GM18498 (cell line): ENCODE measurements around the gene CCDC85C.
A peak's percentile ranks its signal among the peaks of the same experiment; 100 is the strongest.

Source experiments
- ATAC-seq: cut with Tn5 transposase; IDR thresholded peaks from one replicate; pipeline ENCODE4 v1.9.1; 2021; ENCODE audit warnings: mild to moderate bottlenecking, moderate library complexity; ENCODE audit not compliant: unreplicated experiment

Gene CCDC85C

GRCh38 chr14:99606359-99606758 lies 2.4 kb upstream of the CCDC85C start:
- ATAC-seq = no peak

- ATAC-seq = peak; percentile 31
Observed at GRCh38 chr14:99605299-99605961, 1.4 kb upstream of the CCDC85C start.

GRCh38 chr14:99604766-99605298 lies 825 bp upstream of the CCDC85C start:
- ATAC-seq = peak; percentile 15

GRCh38 chr14:99604278-99604765 lies 315 bp upstream of the CCDC85C start:
- ATAC-seq = peak; percentile 91

GRCh38 chr14:99602788-99603415 lies 1.1 kb downstream of the CCDC85C start:
- no peak for ATAC-seq

GRCh38 chr14:99602054-99602787 lies 1.8 kb downstream of the CCDC85C start:
- ATAC-seq = no peak

- ATAC-seq = no peak
Observed at GRCh38 chr14:99601361-99601831, 2.6 kb downstream of the CCDC85C start.

GRCh38 chr14:99600232-99600888 lies 3.6 kb downstream of the CCDC85C start:
- no peak for ATAC-seq

GRCh38 chr14:99599393-99599792 lies 4.6 kb downstream of the CCDC85C start:
- ATAC-seq = no peak

- ATAC-seq = no peak
Observed at GRCh38 chr14:99598774-99599173, 5.2 kb downstream of the CCDC85C start.

- no peak for ATAC-seq
Observed at GRCh38 chr14:99597911-99598600, 6.0 kb downstream of the CCDC85C start.

GRCh38 chr14:99596772-99597171 lies 7.2 kb downstream of the CCDC85C start:
- no peak for ATAC-seq

GRCh38 chr14:99596071-99596627 lies 7.9 kb downstream of the CCDC85C start:
- no peak for ATAC-seq

GRCh38 chr14:99595524-99595923 lies 8.5 kb downstream of the CCDC85C start:
- ATAC-seq = no peak

GRCh38 chr14:99595034-99595433 lies 9.0 kb downstream of the CCDC85C start:
- ATAC-seq = peak; percentile 84

- no peak for ATAC-seq
Observed at GRCh38 chr14:99593971-99594841, 9.8 kb downstream of the CCDC85C start.

- ATAC-seq = no peak
Observed at GRCh38 chr14:99592933-99593753, 10.9 kb downstream of the CCDC85C start.

GRCh38 chr14:99592394-99592793 lies 11.6 kb downstream of the CCDC85C start:
- no peak for ATAC-seq
